Gastroesophageal sphincter (tissue), 4 donors: ENCODE data around the gene SLC9C1. TPM values are rescaled to one million over a fixed set of nuclear protein-coding genes. Genes with fewer than 3 reads are reported as not detected.

Source experiments
- ATAC-seq: fragments of 150-250 bp; one replicate; pipeline ENCODE4 v1.9.1; 2016; ENCODE audit warnings: mild to moderate bottlenecking, moderate library complexity
- H3K27ac ChIP-seq, 4 donors: fragments of 200-600 bp; sonication (generic) in 3 of 4; 1 replicate in 3 of 4; 2 replicates in 1 of 4; pipeline ENCODE4 v1.5.1; 2016 to 2019
- H3K27me3 ChIP-seq: fragments of 200-600 bp; sonication (generic); one replicate; pipeline ENCODE4 v1.5.1; 2019
- H3K36me3 ChIP-seq, 2 donors: fragments of 200-600 bp; sonication (generic); one replicate each; pipeline ENCODE4 v1.5.1; 2019; ENCODE audit warnings: control low read depth in 1 of 2
- H3K4me1 ChIP-seq, 3 donors: fragments of 200-600 bp; sonication (generic); 1 replicate in 2 of 3; 2 replicates in 1 of 3; pipeline ENCODE4 v1.5.1; 2016 to 2019; ENCODE audit warnings: control low read depth in 2 of 3
- H3K4me3 ChIP-seq, 2 donors: fragments of 200-600 bp; sonication (generic); one replicate each; pipeline ENCODE4 v1.5.1; 2019; ENCODE audit warnings: mild to moderate bottlenecking in 1 of 2, moderate library complexity in 1 of 2
- H3K9me3 ChIP-seq, 3 donors: fragments of 200-600 bp; sonication (generic); one replicate each; pipeline ENCODE4 v1.5.1; 2017 to 2019; ENCODE audit warnings: control low read depth in 2 of 3
- EP300 ChIP-seq: sonication (generic); formaldehyde crosslinking; IDR thresholded peaks from one replicate; pipeline ENCODE4 v1.6.1; 2017; ENCODE audit warnings: antibody characterized with exemption, mild to moderate bottlenecking
- POLR2A ChIP-seq, 2 donors: fragments of 450-650 bp; IDR thresholded peaks; one replicate each; pipeline ENCODE4 v1.6.1; 2017; ENCODE audit warnings: antibody characterized with exemption in 2 of 2, mild to moderate bottlenecking in 2 of 2, moderate library complexity in 1 of 2
- POLR2AphosphoS5 ChIP-seq: sonication (generic); formaldehyde crosslinking; IDR thresholded peaks from one replicate; pipeline ENCODE4 v1.6.1; 2017; ENCODE audit warnings: antibody characterized with exemption
- whole genome bisulfite sequencing, 2 donors: methylation state at CpG; one replicate each; pipeline ENCODE4 v1.1.5; 2018; ENCODE audit warnings: low coverage in 1 of 2; 5-methylcytosine and 5-hydroxymethylcytosine counted together
- total RNA-seq, 4 donors: library from RNA; depleted of rRNA; stranded (reverse); fragments of >200 nt; gene quantifications; one replicate each; pipeline ENCODE4 v1.1.0, GENCODE V29; 2016
- TF ChIP-seq, protein P1 (sequence below), 4 experiments: fragments of 200-600 bp in 2 of 4; fragments of 450-650 bp in 2 of 4; sonication (generic) in 1 of 4; IDR thresholded peaks; one replicate each; pipeline ENCODE4 v1.5.1; 2017 to 2019; ENCODE audit warnings: antibody characterized with exemption in 4 of 4, mild to moderate bottlenecking in 2 of 4, moderate library complexity in 2 of 4

Gene SLC9C1
- under 1 TPM in 1 of 4 donors, not detected in 3; 0.15 TPM for total RNA-seq

GRCh38 chr3:112293368-112294321 lies at the start of gene SLC9C1:
SLC9C1 (minus strand) TSS chr3:112294216; CDS start chr3:112286791, 7,425 bp downstream.
- Histone ChIP-seq H3K9me3 (no peaks in the 10 kb centered on the region), H3K27ac (peak within 1 kb of the TSS; percentile 45 to 77 (median 66)), H3K27me3 (no peaks in the 10 kb centered on the region), H3K4me1 (peaks cover 0 to 7% (median 0%) of the 10 kb centered on the region in 3 donors), H3K4me3 (peak within 1 kb of the TSS; percentile 45 to 47), H3K36me3 (no peaks in the 10 kb centered on the region)
- TF ChIP-seq, protein P1, sequence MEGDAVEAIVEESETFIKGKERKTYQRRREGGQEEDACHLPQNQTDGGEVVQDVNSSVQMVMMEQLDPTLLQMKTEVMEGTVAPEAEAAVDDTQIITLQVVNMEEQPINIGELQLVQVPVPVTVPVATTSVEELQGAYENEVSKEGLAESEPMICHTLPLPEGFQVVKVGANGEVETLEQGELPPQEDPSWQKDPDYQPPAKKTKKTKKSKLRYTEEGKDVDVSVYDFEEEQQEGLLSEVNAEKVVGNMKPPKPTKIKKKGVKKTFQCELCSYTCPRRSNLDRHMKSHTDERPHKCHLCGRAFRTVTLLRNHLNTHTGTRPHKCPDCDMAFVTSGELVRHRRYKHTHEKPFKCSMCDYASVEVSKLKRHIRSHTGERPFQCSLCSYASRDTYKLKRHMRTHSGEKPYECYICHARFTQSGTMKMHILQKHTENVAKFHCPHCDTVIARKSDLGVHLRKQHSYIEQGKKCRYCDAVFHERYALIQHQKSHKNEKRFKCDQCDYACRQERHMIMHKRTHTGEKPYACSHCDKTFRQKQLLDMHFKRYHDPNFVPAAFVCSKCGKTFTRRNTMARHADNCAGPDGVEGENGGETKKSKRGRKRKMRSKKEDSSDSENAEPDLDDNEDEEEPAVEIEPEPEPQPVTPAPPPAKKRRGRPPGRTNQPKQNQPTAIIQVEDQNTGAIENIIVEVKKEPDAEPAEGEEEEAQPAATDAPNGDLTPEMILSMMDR (IDR thresholded peaks at IDR 0.05): peak; percentile 40 to 70 (median 60)
- no peak for TF ChIP-seq POLR2A (IDR thresholded peaks at IDR 0.05)
- 10 to 19% methylated on average over 10 to 13 of the region's 15 CpGs for WGBS, 2 donors
- peak; percentile 80 for ATAC-seq

- TF ChIP-seq POLR2AphosphoS5: no peak
- TF ChIP-seq POLR2A (IDR thresholded peaks at IDR 0.05): no peak
- TF ChIP-seq, protein P1 (IDR thresholded peaks at IDR 0.05): no peak
- Histone ChIP-seq H3K27me3 (no peaks in the 10 kb centered on the region), H3K4me3 (no peak overlapping the region), H3K9me3 (peaks cover 0 to 8% (median 0%) of the 10 kb centered on the region in 3 donors), H3K4me1 (no peaks in the 10 kb centered on the region), H3K27ac (no peak overlapping the region), H3K36me3 (peaks cover 0 to 22% of the 10 kb centered on the region in 2 donors)
- 66 to 82% methylated on average over 2 of the region's 2 CpGs for WGBS, 2 donors
- ATAC-seq: no peak
Observed at GRCh38 chr3:112341386-112341785, 47.4 kb upstream of the SLC9C1 start.

DNA sequence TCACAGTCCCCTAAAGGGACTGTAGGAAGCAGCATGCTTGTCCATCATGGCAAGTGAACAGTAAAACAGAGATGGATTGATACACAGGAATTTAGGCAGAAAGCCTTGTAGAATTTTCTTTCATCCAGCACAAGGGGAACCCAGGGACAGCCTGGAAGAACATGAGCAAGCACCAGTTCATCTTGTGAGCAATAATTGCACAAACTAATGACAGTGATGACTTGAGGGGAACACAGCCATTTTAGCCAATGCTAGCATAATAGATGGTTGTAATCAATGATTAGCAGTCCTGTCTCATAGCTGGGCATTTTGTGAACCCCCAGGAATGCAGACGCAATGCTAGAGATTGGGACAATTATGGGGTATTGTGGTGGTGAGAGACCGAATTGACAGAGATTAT lies 45.6 kb upstream of the SLC9C1 start:
- no peak for ATAC-seq
- Histone ChIP-seq H3K27ac (peak overlapping the region in 2 of 4 donors; percentile 13 to 18), H3K4me1 (peaks cover 0 to 7% (median 0%) of the 10 kb centered on the region in 3 donors)

DNA sequence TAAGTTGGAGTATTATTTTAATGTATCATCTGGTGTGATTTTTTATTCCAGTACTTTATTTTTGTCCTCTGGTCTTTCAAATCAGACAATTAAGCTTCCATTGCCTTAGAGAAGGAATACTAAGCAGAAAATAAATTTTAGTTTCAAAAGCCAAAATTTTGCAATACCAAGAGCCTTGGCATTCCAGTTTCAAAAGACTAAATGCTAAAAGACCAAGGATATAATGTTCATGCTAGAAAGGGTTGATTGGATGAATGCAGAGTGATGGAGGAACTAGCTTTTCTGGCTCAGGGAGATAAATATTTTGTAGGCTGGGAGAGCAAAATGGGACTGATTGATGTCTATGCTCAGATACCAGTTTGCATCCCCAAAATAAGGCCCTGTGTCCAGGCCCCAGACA lies 45.1 kb upstream of the SLC9C1 start:
- Histone ChIP-seq H3K27ac (peak overlapping the region in 2 of 4 donors; percentile 13 to 18), H3K27me3 (no peaks in the 10 kb centered on the region), H3K4me1 (peaks cover 0 to 7% (median 0%) of the 10 kb centered on the region in 3 donors), H3K9me3 (peaks cover 0 to 8% (median 0%) of the 10 kb centered on the region in 3 donors), H3K36me3 (peaks cover 0 to 5% of the 10 kb centered on the region in 2 donors), H3K4me3 (no peak overlapping the region)
- TF ChIP-seq POLR2A (IDR thresholded peaks at IDR 0.05) (no peak), POLR2AphosphoS5 (no peak), EP300 (no peak)
- TF ChIP-seq, protein P1 (IDR thresholded peaks at IDR 0.05): no peak
- ATAC-seq: peak; percentile 22

More for the DNA sequence above, 45.6 kb upstream of the SLC9C1 start:
- Histone ChIP-seq H3K36me3 (peaks cover 0 to 5% of the 10 kb centered on the region in 2 donors), H3K27me3 (no peaks in the 10 kb centered on the region), H3K9me3 (peaks cover 0 to 8% (median 0%) of the 10 kb centered on the region in 3 donors), H3K4me3 (no peak overlapping the region)
- TF ChIP-seq POLR2AphosphoS5 (no peak), POLR2A (IDR thresholded peaks at IDR 0.05) (no peak), EP300 (no peak)
- TF ChIP-seq, protein P1 (IDR thresholded peaks at IDR 0.05): no peak
- WGBS, 2 donors: 77% methylated on average over 2 of the region's 2 CpGs; no CpG with 5 or more reads in 1 of the 2 donors
